ENCODE results near the gene MORC1.

- TF ChIP-seq CTCF (conservative IDR thresholded peaks at IDR 0.05; ENCODE audit: low read length) (no peak), EZH2phosphoT487 (IDR thresholded peaks at IDR 0.05; ENCODE audit: borderline replicate concordance, low read depth, low read length) (no peak)
Observed at GRCh38 chr3:108998436-108998835, 119.5 kb downstream of the MORC1 start.
